ENCODE results near the gene NLN.

NLN gene

DNA sequence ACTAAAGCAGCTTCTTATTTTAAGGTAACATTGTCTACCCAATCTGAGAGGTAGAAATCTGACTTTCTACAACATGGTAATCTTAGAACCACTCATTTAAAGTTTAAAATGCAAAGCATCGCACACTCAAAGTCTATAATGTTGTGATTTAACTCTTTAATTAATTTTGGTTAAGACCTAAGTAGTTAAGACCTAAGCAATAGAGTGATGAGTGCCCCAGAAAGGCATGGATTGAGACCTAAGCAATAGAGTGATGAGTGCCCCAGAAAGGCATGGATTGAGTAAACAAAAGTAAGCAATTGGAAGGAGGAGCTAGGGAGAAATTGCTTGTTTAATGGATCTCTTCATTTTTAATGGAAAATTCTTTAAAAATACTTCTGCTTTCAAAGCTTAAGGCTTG, 86.8 kb downstream of the NLN start:
- DNase-seq (ENCODE audit: low read depth), result no peak

DNA sequence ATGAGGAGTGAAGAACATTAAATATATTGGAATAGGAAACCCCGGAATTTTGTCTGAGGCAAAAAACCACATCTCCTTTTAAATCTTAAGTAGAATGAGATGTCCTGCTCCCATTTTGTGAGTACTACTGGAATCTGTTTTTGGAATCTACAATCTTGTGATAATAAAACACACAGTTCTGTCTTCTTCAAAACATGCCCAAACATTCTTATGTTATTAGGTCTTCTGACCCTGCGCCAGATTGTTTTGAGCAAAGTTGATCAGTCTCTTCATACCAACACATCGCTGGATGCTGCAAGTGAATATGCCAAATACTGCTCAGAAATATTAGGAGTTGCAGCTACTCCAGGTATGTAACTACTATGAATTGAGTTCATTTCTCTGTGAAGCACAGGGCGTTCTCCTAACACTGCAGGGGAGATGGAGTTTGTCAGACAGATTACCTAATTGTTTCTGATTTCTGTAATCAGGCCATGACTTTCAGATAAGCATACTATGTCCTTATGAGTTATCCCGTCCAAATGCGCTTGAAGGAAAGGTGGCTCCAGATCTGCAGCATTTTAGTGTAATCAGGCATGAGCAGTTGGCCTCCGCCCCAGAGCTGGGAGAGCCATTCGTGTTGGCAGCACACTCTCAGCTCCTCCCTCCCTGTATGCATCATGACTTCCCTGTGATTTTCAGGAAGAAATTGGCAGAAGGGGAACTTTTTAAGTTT, 88.0 kb downstream of the NLN start:
- DNase-seq (ENCODE audit: low read depth), result no peak

DNA sequence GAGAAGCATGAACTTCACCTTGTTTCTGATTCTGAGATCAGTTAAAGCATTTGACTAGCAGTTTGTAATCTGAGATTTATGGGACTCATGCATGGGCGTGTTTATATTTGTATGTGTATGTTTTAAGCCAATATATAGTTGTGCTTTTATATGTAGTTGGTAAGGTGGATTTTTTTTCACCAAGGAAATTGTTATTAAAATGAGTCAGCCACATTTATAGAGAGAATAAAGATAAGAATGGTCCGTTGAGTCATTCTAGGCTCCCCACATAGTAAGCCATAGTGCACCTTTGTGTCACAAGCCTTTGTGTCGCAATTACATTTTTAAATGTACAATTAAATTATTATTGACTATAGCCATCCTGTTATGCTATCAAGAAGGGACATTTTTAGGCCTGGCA, 89.0 kb downstream of the NLN start:
- DNase-seq (ENCODE audit: low read depth), result no peak

GRCh38 chr5:65811885-65812284, 89.9 kb downstream of the NLN start:
- no peak for DNase-seq (ENCODE audit: low read depth)

GRCh38 chr5:65812648-65813047, 90.6 kb downstream of the NLN start:
- no peak for DNase-seq (ENCODE audit: low read depth)

- no peak for DNase-seq (ENCODE audit: low read depth)
Observed at GRCh38 chr5:65813174-65813573, 91.2 kb downstream of the NLN start.

DNA sequence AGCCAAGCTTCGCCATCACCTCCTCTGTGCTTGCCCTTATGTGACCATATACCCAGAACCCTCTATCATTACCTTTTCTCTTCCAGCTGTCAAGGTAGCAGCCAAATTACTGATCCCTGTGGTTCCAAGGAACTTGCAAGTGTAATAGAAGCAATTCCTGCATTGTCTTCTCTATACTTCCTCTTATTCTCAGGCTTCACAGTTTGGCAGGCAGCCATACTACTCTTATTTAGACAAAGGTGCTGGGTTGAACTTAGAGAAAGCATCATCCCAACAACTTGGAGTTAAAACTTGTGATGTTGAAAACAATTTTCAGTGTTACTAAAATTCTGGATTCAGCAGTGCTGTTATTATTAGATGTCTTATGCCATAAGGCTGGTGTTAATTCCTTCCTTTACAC, 93.2 kb downstream of the NLN start:
- DNase-seq (ENCODE audit: low read depth), result no peak

GRCh38 chr5:65816729-65817128, 94.7 kb downstream of the NLN start:
- DNase-seq (ENCODE audit: low read depth), result no peak

DNA sequence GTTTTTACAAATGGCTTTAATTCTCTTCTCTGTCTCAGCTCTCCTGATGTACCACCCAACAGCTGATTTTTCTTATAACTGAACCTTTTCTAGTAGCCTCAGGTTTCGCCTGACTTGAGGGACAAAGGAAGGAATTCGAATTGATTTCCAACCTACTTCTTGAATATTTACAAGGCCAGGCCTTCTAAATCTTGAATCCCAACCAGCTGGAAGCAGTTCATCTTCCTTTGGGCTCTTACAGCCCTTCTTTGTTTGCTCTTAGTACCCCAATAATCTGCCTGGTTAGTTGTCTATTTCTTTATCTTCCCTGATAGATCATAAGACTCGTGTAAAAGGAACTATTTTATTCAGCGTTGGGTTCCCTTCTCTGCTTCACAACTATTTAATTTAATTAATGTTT, 95.9 kb downstream of the NLN start:
- DNase-seq (ENCODE audit: low read depth), result no peak

DNA sequence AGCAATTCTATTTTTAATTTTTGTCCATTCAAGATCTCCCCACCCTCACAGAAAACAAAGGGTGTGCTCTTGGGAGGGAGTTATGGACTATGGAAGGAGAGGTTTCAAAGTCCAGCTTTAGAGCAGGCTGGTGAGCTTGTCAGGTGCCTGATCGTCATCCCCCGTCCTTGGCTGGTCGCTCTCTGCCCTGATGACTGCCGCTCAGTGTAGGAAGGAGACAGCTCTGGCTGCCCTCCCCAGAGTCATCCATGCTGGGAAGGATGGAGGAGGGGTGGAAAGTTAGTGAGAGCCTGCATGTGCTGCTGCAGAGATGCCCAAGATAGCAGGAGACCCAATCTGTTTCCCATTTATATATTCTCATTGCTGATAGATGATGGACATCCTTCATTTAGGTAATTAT, 96.6 kb downstream of the NLN start:
- no peak for DNase-seq (ENCODE audit: low read depth)

DNA sequence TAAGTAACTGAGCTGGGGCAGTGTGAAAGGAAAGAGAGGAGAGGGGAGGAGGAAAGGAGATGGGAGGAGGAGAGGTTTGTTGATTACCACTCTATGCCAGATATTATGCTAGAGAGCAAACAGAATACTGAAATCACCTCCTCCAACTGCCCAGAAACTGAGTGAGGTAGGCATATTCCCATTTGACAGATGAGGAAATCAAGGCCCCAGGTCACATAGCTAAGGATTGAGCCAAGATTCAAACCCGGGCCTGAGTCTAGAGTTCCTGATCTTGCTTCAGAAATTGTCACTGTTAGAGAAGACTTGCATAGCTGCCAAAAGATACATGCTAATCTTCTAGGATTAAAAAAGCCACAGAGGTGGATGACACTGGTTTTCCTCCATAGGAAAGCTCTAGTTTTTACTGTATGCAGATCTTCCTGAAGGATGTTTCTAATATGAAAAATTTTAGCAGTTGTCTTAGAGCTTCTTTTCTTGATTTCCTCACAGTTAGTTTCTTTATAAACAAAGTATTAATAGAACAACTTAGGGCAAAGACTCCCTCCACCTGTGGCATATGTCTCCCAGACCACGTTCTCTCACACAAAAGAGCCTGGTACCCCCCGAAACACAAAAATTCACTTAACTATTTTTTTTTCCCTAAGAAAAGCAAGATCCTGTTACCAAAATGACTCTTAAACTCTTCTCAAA, 97.4 kb downstream of the NLN start:
- no peak for DNase-seq (ENCODE audit: low read depth)

- no peak for DNase-seq (ENCODE audit: low read depth)
Observed at GRCh38 chr5:65819905-65820240, 97.9 kb downstream of the NLN start.

- DNase-seq (ENCODE audit: low read depth), result no peak
Observed at GRCh38 chr5:65820373-65820772, 98.4 kb downstream of the NLN start.

DNA sequence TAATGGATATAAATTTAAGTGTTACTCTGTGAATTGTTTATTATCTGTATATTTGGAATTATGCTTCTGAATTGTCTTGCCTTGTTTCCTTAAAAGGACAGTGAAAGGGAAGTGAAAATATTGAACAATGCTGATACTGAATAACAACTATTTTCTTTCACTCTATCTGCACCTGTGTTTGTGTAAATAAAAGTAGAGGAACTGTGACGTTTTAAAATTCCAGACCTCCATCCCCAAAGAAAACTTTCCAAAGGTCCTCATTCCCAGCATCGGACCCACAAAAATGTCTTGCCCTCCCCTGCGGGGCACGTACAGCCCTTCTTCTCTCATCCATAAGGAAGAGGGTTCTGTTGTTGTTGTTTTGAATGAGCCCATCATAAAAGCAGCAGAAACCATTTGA, 100.0 kb downstream of the NLN start:
- no peak for DNase-seq (ENCODE audit: low read depth)

GRCh38 chr5:65822710-65823109, 100.7 kb downstream of the NLN start:
- no peak for DNase-seq (ENCODE audit: low read depth)

DNA sequence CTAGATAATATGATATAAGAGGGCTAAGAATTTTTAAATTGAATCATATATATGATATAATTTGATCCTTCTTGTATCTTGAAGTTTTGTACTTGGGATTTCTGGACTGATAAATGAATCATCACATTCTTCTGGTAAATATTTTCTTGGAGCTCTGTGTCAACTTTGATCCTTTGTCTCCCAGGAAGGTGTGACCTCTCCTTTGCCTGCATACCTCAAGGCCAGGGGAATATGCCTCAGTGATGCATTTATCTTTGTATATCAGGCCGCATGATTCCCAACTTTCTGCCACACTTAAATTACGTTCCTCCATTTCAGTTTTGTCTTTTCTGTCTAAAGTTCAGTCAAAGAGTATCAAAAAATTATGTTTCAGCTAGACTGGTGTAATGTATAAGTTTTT, 101.2 kb downstream of the NLN start:
- no peak for DNase-seq (ENCODE audit: low read depth)

GRCh38 chr5:65823845-65824445, 101.9 kb downstream of the NLN start:
- DNase-seq (ENCODE audit: low read depth), result no peak

DNA sequence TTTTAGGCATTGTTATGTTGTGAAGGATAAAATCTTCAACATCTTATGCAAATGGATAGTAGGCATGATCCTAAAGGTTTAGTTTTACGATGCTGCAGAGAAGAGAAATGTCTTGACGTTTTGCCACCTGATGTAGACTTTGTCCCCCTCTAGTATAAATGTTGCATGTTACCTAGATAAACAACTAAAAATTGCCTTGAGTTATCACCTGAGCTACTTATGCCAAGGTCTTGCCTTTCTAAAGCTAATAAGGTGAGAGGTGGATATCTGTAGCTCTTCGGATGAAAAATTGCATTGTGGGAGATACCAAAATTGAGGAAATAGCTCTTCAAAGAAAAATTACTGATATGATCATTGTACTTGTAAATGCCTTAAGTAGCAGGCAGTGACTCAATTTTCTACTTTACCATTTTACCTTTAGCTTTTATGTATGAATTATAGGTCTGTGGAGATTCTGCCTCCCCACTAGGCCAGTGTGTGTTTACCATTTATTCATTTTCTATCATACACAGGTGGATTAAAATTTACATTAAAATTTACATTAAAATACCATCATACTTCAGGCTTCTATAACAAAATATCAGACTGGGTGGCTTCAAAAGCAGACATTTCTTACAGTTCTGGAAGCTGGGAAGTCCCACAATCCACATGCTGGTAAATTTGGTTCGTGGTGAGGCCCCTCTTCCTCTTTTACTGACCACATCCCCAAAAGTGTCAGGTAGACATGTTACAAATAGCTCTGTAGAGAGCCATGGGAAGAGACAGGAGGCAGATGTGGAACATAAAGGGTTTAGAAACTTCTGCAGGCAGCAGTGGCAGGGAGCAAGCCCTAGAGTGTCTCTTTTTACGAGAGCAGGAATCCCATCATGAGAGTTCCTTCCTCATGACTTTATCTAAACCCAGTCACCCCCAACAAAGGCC, 103.7 kb downstream of the NLN start:
- DNase-seq (ENCODE audit: low read depth), result no peak

- DNase-seq (ENCODE audit: low read depth), result no peak
Observed at GRCh38 chr5:65828022-65828896, 106.3 kb downstream of the NLN start.

DNA sequence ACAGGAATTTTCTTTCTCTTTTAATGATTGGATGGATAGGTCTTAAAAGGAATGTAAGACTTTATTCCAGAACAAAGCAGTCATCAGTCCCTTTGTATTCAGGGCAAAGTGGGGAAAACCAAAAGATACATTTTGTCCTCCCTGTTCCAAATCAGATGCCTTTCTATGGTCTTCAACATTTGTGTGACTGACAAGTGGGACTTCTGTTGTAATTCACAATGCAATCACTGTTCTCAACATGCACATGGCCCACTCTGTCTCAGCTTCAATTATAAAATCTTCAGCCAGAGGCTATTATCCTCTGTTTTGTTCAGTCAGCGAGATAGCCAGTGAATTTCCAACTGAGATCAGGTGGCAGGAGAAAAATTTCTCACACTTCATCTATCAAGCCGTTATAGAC, 108.9 kb downstream of the NLN start:
- no peak for DNase-seq (ENCODE audit: low read depth)

- DNase-seq (ENCODE audit: low read depth), result no peak
Observed at GRCh38 chr5:65831276-65831675, 109.3 kb downstream of the NLN start.

DNA sequence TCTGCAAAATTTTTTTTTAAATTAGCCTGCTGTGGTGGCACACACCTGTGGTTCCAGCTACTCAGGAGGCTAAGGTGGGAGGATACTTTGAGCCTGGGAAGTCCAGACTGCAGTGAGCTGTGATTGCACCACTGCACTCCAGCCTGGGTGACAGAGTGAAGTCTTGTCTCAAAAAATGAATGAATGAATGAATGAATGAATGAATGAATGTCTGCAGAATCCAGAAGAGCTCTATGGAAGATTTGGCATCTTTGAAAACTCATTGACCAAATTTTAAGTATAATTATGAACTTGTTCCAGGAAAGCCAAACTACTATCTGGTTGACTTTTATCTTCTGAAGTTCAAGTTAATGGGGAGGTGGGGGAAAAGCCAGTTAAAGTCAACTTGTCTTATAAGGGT, 110.1 kb downstream of the NLN start:
- no peak for DNase-seq (ENCODE audit: low read depth)

All from activated T-cell treated with anti-CD3 and anti-CD28 coated beads for 24 hours (primary cell).